OCI-LY3 (cell line): ENCODE measurements around the gene ARHGAP21.

Source experiments
- CTCF ChIP-seq: fragments of 200-600, 300-600 bp; sonication (generic); IDR thresholded peaks from 2 replicates; pipeline ENCODE4 v1.5.1; 2014; ENCODE audit warnings: antibody characterized with exemption, low read length, low read depth
- EZH2phosphoT487 ChIP-seq: fragments of 200-600 bp; shearing (Covaris generic); IDR thresholded peaks from 2 replicates; pipeline ENCODE4 v1.6.1; 2018; ENCODE audit warnings: antibody characterized with exemption, mixed run types, low read depth

GRCh38 chr10:24683554-24683953, 40.1 kb downstream of the ARHGAP21 start:
- TF ChIP-seq CTCF (no peak), EZH2phosphoT487 (no peak)
